ENCODE measurements around the gene CBS.
"Not testable (repeated sequence)": the region's sequence is repeated elsewhere in the genome, so short reads cannot be mapped to it uniquely, and the experiment has no call there.

CBS gene

GRCh38 chr21:43062955-43063664, 12.5 kb downstream of the CBS start:
- not testable (repeated sequence) for H3K79me2 ChIP-seq (ENCODE audit: insufficient read depth, low read length); DNase-seq; H3K36me3 ChIP-seq (ENCODE audit: insufficient read depth, low read length); H3K9ac ChIP-seq (ENCODE audit: low read depth, low read length); H3K4me3 ChIP-seq (ENCODE audit: low read depth in 1 of 2, low read length in 2 of 2); H3K9me3 ChIP-seq (ENCODE audit: insufficient read depth, low read length, severe bottlenecking); H3K4me2 ChIP-seq (ENCODE audit: insufficient read depth, low read length); H4K20me1 ChIP-seq (ENCODE audit: insufficient read depth, low read length); H2AFZ ChIP-seq (ENCODE audit: low read depth, low read length); H3K4me1 ChIP-seq (ENCODE audit: insufficient read depth, low read length); H3K27me3 ChIP-seq (ENCODE audit: insufficient read depth, low read length, poor library complexity); H3K27ac ChIP-seq (ENCODE audit: low read length); ATAC-seq (ENCODE audit: insufficient read depth, low read depth)

DNA sequence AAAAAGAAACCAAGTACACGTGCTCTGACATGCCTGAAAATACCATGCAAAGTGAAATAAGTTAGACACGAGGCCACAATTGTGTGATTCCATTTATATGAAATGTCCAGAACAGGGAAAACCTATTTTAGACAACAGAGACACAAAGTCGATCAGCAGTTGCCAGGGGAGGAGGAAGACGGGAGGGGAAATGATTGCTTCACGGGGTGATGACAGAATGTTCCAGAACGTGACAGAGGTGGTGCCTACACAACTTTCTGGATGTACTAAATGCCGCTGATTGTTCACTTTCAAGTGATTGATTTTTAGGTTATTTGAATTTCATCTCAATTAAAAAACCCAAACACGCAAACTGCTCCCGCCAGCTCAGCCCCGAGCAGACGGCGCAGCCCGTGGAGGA, 22.5 kb downstream of the CBS start:
- not testable (repeated sequence) for H4K20me1 ChIP-seq (ENCODE audit: insufficient read depth, low read length); H3K9ac ChIP-seq (ENCODE audit: low read depth, low read length); H3K9me3 ChIP-seq (ENCODE audit: insufficient read depth, low read length, severe bottlenecking); H3K4me3 ChIP-seq (ENCODE audit: low read depth in 1 of 2, low read length in 2 of 2); DNase-seq; H3K27ac ChIP-seq (ENCODE audit: low read length); H3K4me2 ChIP-seq (ENCODE audit: insufficient read depth, low read length); H2AFZ ChIP-seq (ENCODE audit: low read depth, low read length); ATAC-seq (ENCODE audit: insufficient read depth, low read depth); H3K36me3 ChIP-seq (ENCODE audit: insufficient read depth, low read length); H3K79me2 ChIP-seq (ENCODE audit: insufficient read depth, low read length); H3K4me1 ChIP-seq (ENCODE audit: insufficient read depth, low read length); H3K27me3 ChIP-seq (ENCODE audit: insufficient read depth, low read length, poor library complexity)

DNA sequence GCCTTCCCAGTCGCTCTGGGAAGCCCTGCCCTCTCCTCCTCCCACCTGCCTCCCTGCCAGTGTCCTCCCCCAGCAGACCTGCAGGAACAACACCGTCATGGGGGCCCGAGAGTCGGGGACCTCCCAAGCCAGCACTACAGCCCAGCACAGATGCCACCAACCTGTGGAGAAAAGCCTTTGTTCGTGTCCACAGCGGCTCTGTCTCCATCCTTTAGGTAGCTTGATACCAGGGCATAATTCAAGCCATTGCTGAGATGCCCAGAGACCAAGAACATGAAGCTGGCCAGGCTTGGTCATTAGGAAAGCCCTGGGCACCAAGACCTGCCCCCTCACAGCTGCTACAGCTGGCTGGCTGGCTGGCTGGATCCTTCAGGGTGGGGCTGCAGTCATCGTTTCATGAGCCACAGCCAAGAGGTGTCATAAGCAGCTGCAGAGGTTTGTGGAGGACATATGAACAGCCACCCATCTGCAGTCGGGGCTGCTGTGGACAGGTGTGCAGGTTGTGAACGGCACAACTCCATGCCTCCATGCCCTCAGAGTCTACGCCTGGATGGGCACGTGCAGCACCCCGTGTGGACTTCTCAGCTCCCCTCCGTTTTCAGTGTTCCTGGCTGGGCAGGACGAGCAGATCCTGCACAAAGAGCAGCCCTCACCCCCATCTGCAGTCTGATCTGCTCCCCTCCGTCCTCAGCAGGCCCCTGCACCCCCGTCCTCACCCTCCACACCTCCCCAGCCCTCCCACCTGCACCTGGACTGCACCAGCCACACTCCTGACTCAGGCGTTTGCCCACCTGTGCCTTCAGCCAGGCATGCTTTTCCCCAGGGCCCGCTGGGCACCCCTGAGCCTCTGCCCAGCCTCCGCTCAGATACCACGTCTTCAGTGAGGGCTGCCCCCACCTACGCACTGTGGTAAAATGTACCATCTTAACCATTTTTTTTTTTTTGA, 29.5 kb downstream of the CBS start:
- Histone ChIP-seq H3K4me1 (ENCODE audit: insufficient read depth, low read length) (peaks cover 11% of the 10 kb centered on the region), H3K9ac (ENCODE audit: low read depth, low read length) (0 out of 2 replicates have a peak overlapping the region, but pooled peaks have one; percentile 36), H3K27ac (ENCODE audit: low read length) (peak overlapping the region; percentile 68), H3K4me2 (ENCODE audit: insufficient read depth, low read length) (peak overlapping the region; percentile 33; the same call in 1 of the 2 replicates)
- not testable (repeated sequence) for H4K20me1 ChIP-seq (ENCODE audit: insufficient read depth, low read length); H2AFZ ChIP-seq (ENCODE audit: low read depth, low read length); H3K36me3 ChIP-seq (ENCODE audit: insufficient read depth, low read length); H3K4me3 ChIP-seq (ENCODE audit: low read depth in 1 of 2, low read length in 2 of 2); H3K27me3 ChIP-seq (ENCODE audit: insufficient read depth, low read length, poor library complexity); H3K9me3 ChIP-seq (ENCODE audit: insufficient read depth, low read length, severe bottlenecking); H3K79me2 ChIP-seq (ENCODE audit: insufficient read depth, low read length)
- peak; percentile 25 for DNase-seq
- ATAC-seq (ENCODE audit: insufficient read depth, low read depth), result peak; percentile 47

GRCh38 chr21:43045165-43045875, 30.3 kb downstream of the CBS start:
- not testable (repeated sequence) for H3K4me3 ChIP-seq (ENCODE audit: low read depth in 1 of 2, low read length in 2 of 2); H4K20me1 ChIP-seq (ENCODE audit: insufficient read depth, low read length)
- DNase-seq, result peak; percentile 61

DNA sequence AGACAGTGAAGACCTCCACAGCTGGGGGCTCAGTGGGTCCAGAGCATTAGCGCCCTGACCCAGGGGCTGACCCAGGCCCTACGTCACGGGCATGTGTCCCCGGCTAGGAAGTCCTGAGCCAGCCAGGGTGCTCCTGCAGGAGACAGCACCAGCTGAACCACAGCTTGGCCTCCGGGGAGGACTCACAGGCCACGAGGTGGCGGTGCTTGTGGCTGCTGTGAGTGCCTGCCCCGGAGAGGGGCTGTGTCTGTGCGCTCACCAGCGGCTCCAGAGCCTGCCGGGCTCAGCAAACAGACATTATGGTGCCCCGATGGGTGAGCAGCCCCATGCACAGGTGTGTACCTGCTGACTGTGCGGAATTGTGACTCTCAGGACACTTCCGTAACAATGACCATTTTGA, 31.1 kb downstream of the CBS start:
- DNase-seq, result peak; percentile 10
- H4K20me1 ChIP-seq (ENCODE audit: insufficient read depth, low read length); H3K79me2 ChIP-seq (ENCODE audit: insufficient read depth, low read length); H3K36me3 ChIP-seq (ENCODE audit: insufficient read depth, low read length); H3K27me3 ChIP-seq (ENCODE audit: insufficient read depth, low read length, poor library complexity); H3K4me3 ChIP-seq (ENCODE audit: low read depth in 1 of 2, low read length in 2 of 2); H2AFZ ChIP-seq (ENCODE audit: low read depth, low read length); ATAC-seq (ENCODE audit: insufficient read depth, low read depth); H3K27ac ChIP-seq (ENCODE audit: low read length); H3K9ac ChIP-seq (ENCODE audit: low read depth, low read length); H3K9me3 ChIP-seq (ENCODE audit: insufficient read depth, low read length, severe bottlenecking); H3K4me2 ChIP-seq (ENCODE audit: insufficient read depth, low read length): not testable (repeated sequence)
- peaks cover 11% of the 10 kb centered on the region for H3K4me1 ChIP-seq (ENCODE audit: insufficient read depth, low read length)

More at GRCh38 chr21:43045165-43045875, 30.3 kb downstream of the CBS start:
- Histone ChIP-seq H3K4me1 (ENCODE audit: insufficient read depth, low read length) (peaks cover 11% of the 10 kb centered on the region), H3K27ac (ENCODE audit: low read length) (peak overlapping the region; percentile 68), H3K4me2 (ENCODE audit: insufficient read depth, low read length) (0 out of 2 replicates have a peak overlapping the region, but pooled peaks have one; percentile 28), H3K9ac (ENCODE audit: low read depth, low read length) (0 out of 2 replicates have a peak overlapping the region, but pooled peaks have one; percentile 36)
- not testable (repeated sequence) for H2AFZ ChIP-seq (ENCODE audit: low read depth, low read length); H3K9me3 ChIP-seq (ENCODE audit: insufficient read depth, low read length, severe bottlenecking); H3K36me3 ChIP-seq (ENCODE audit: insufficient read depth, low read length); H3K27me3 ChIP-seq (ENCODE audit: insufficient read depth, low read length, poor library complexity); H3K79me2 ChIP-seq (ENCODE audit: insufficient read depth, low read length)
- ATAC-seq (ENCODE audit: insufficient read depth, low read depth), result peak; percentile 91
- TF ChIP-seq, protein P1, sequence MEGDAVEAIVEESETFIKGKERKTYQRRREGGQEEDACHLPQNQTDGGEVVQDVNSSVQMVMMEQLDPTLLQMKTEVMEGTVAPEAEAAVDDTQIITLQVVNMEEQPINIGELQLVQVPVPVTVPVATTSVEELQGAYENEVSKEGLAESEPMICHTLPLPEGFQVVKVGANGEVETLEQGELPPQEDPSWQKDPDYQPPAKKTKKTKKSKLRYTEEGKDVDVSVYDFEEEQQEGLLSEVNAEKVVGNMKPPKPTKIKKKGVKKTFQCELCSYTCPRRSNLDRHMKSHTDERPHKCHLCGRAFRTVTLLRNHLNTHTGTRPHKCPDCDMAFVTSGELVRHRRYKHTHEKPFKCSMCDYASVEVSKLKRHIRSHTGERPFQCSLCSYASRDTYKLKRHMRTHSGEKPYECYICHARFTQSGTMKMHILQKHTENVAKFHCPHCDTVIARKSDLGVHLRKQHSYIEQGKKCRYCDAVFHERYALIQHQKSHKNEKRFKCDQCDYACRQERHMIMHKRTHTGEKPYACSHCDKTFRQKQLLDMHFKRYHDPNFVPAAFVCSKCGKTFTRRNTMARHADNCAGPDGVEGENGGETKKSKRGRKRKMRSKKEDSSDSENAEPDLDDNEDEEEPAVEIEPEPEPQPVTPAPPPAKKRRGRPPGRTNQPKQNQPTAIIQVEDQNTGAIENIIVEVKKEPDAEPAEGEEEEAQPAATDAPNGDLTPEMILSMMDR (IDR thresholded peaks at IDR 0.05; ENCODE audit: borderline replicate concordance, extremely low read depth, low read length, poor library complexity, severe bottlenecking), result peak; percentile 3

DNA sequence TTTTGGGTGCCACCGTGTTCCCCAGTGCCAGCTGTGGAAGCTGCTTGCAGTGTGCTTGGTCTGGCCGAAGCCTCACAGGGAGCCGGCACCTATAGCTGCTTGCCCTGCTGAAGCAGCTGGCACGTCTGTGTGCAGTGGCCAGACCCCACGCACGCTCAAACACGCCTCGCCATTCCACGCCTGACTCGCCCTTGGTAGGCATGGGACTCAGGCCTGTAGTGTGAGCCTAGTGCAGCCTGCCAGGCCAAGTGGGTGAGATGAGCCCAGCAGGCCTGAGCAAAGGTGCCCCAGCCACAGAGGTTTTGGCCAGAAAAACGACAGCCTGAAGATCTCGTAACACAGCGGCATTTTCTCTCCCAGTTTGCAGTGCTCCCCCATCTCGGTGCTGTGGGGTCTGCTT, 32.3 kb downstream of the CBS start:
- DNase-seq; H2AFZ ChIP-seq (ENCODE audit: low read depth, low read length); H3K27me3 ChIP-seq (ENCODE audit: insufficient read depth, low read length, poor library complexity); H3K4me2 ChIP-seq (ENCODE audit: insufficient read depth, low read length); H3K27ac ChIP-seq (ENCODE audit: low read length); H3K79me2 ChIP-seq (ENCODE audit: insufficient read depth, low read length); H4K20me1 ChIP-seq (ENCODE audit: insufficient read depth, low read length); ATAC-seq (ENCODE audit: insufficient read depth, low read depth); H3K9ac ChIP-seq (ENCODE audit: low read depth, low read length); H3K9me3 ChIP-seq (ENCODE audit: insufficient read depth, low read length, severe bottlenecking); H3K4me3 ChIP-seq (ENCODE audit: low read depth in 1 of 2, low read length in 2 of 2); H3K36me3 ChIP-seq (ENCODE audit: insufficient read depth, low read length): not testable (repeated sequence)
- peaks cover 11% of the 10 kb centered on the region for H3K4me1 ChIP-seq (ENCODE audit: insufficient read depth, low read length)

GRCh38 chr21:43042169-43042568, 33.5 kb downstream of the CBS start:
- not testable (repeated sequence) for H3K4me3 ChIP-seq (ENCODE audit: low read depth in 1 of 2, low read length in 2 of 2); H4K20me1 ChIP-seq (ENCODE audit: insufficient read depth, low read length); H3K36me3 ChIP-seq (ENCODE audit: insufficient read depth, low read length); H3K9me3 ChIP-seq (ENCODE audit: insufficient read depth, low read length, severe bottlenecking); H3K9ac ChIP-seq (ENCODE audit: low read depth, low read length); ATAC-seq (ENCODE audit: insufficient read depth, low read depth); H3K27ac ChIP-seq (ENCODE audit: low read length); H3K79me2 ChIP-seq (ENCODE audit: insufficient read depth, low read length); H2AFZ ChIP-seq (ENCODE audit: low read depth, low read length); H3K4me2 ChIP-seq (ENCODE audit: insufficient read depth, low read length); DNase-seq; H3K27me3 ChIP-seq (ENCODE audit: insufficient read depth, low read length, poor library complexity)
- H3K4me1 ChIP-seq (ENCODE audit: insufficient read depth, low read length), result peaks cover 11% of the 10 kb centered on the region
